Fibroblast of pulmonary artery (primary cell): ENCODE data around the gene ZNF714.

Experiments used
- DNase-seq: peaks from one replicate; pipeline ENCODE4 v3.0.0-alpha.2; 2010; ENCODE audit warnings: low read depth
- H3K4me3 ChIP-seq: replicated peaks from 2 replicates; pipeline ENCODE4 v1.5.1; 2011; ENCODE audit warnings: low read depth, mild to moderate bottlenecking, control low read depth, low read length, moderate library complexity
- TF ChIP-seq, protein P1 (sequence below): IDR thresholded peaks from 2 replicates; pipeline ENCODE4 v1.5.1; 2011; ENCODE audit warnings: mild to moderate bottlenecking, control low read depth, low read length, inconsistent platforms; ENCODE audit errors: missing control alignments

Gene ZNF714

DNA sequence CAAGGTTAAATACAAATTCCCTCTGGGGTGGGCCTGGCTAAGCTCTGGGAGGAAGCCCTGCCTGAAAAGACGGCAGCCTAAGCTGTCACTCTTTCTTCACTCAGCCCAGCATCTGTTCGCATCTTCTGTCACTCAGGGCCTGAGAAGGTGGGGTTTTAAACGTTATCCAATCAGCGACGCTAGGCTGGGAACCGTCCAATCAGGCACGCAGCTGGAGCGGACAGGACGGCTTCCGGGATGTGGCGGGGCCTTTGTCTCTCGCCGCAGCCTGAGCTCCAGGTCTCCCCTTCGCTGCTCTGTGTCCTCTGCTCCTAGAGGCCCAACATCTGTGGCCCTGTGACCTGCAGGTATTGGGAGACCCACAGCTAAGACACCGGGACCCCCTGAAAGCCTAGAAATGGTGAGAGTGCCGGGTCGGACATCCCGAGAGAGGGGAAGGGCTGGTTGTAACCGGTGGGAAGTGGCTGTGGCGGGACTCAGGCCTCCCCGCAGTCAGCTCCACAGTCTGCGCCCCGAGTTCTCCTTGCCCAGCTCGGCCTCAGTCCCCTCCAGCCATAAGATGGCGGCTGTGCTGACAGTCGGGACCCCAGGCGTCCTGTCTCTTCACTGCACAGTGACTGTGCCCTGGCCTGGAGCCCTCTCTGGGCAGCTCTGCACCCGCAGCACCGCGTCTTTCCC, 59.9 kb downstream of the ZNF714 start, which contains the start of gene ZNF431:
Gene ZNF431, plus strand, starts transcription at position 254 of the 678 bp plus-strand sequence. Its CDS starts 144 bp downstream, at position 398.
- DNase-seq: peak; percentile 94
- peak within 1 kb of the TSS; percentile 65 for H3K4me3 ChIP-seq
- TF ChIP-seq, protein P1, sequence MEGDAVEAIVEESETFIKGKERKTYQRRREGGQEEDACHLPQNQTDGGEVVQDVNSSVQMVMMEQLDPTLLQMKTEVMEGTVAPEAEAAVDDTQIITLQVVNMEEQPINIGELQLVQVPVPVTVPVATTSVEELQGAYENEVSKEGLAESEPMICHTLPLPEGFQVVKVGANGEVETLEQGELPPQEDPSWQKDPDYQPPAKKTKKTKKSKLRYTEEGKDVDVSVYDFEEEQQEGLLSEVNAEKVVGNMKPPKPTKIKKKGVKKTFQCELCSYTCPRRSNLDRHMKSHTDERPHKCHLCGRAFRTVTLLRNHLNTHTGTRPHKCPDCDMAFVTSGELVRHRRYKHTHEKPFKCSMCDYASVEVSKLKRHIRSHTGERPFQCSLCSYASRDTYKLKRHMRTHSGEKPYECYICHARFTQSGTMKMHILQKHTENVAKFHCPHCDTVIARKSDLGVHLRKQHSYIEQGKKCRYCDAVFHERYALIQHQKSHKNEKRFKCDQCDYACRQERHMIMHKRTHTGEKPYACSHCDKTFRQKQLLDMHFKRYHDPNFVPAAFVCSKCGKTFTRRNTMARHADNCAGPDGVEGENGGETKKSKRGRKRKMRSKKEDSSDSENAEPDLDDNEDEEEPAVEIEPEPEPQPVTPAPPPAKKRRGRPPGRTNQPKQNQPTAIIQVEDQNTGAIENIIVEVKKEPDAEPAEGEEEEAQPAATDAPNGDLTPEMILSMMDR: no peak

DNA sequence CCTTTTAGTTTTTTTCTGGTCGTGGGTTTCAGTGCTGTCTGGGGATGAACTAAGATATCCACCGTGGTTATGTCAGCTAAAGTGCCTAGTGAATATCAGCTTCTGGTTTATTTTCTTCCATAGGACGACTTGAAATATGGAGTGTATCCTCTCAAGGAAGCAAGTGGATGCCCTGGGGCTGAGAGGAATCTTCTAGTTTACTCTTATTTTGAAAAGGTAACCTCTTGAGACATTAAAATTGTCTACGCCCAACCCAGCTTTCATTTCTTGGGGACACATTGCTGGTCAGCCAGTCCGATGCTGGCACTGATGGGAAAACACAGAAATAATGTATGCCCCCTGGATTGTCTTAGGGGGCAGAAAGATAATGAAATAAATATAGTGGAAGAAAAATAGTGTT, 61.4 kb downstream of the ZNF714 start:
- H3K4me3 ChIP-seq: no peak overlapping the region
- TF ChIP-seq, protein P1: no peak
- no peak for DNase-seq

DNA sequence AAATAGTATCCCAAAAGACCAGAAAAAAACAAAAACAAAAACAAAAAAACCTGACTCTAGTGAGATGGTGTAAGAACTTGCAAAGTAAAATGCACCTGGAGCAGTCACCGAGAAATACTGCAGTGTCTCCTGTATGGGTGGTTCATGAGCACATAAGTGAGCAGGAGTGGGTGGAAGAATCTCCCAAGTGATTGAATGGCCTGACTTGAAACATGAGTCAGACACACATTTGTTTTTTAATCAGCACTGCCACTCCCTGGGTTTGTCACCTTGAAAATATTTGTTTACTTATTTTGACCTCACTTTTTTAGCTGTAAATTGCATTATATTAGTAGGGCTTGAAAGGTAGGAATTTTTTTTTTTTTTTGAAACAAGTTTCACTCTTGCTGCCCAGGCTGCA, 61.9 kb downstream of the ZNF714 start:
- TF ChIP-seq, protein P1: no peak
- H3K4me3 ChIP-seq: no peak overlapping the region
- DNase-seq: no peak

GRCh38 chr19:21147540-21147939, 65.5 kb downstream of the ZNF714 start:
- DNase-seq: no peak
- H3K4me3 ChIP-seq: no peak overlapping the region
- TF ChIP-seq, protein P1: no peak

- TF ChIP-seq, protein P1: no peak
These were observed 66.7 kb downstream of the ZNF714 start for GRCh38 chr19:21148681-21149080.

DNA sequence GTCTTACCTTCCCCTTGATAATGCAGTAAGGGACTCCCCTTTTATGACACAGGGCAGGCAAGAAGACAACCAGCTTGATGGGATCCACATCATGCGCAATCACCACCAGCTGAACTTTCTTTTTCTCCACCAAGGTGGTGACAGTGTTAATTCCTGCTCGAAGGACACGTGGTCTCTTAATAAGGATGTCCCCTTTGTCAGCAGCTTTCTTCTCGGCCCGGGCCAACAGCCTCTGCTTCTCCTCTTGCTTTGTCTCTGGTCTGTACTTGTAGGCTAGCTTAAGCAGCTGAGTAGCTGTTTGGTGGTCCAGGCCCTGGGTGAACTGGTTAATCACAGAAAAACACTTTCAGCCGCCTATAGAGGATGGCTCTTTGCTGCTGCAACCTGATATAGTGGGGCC, 67.9 kb downstream of the ZNF714 start:
- TF ChIP-seq, protein P1: no peak
- DNase-seq: no peak
- H3K4me3 ChIP-seq: no peak overlapping the region

More at GRCh38 chr19:21148681-21149080, 66.7 kb downstream of the ZNF714 start:
- no peak for DNase-seq
- no peak overlapping the region for H3K4me3 ChIP-seq

GRCh38 chr19:21151460-21151859, 69.5 kb downstream of the ZNF714 start:
- TF ChIP-seq, protein P1: no peak
- no peak overlapping the region for H3K4me3 ChIP-seq
- no peak for DNase-seq
